Liver (tissue), 9 donors: ENCODE results near the gene P2RY13. TPM values are rescaled to one million over a fixed set of nuclear protein-coding genes. Genes with fewer than 3 reads are reported as not detected.

Experiments used
- DNase-seq: peaks from one replicate; pipeline ENCODE4 v3.0.0-alpha.2; 2017; ENCODE audit warnings: low spot score
- H3K27ac ChIP-seq, 2 donors: one replicate each; pipeline ENCODE4 v1.7.0; 2013; ENCODE audit warnings: inconsistent platforms in 2 of 2, low read length in 2 of 2, control low read depth in 1 of 2, low read depth in 1 of 2, mild to moderate bottlenecking in 1 of 2
- H3K27me3 ChIP-seq, 4 donors: one replicate each; pipeline versions ENCODE4 v1.6.1 to v1.7.0; 2013; ENCODE audit warnings: low read length in 3 of 4, inconsistent platforms in 1 of 4, mild to moderate bottlenecking in 1 of 4, moderate library complexity in 1 of 4; ENCODE audit not compliant: control insufficient read depth in 4 of 4, insufficient read depth in 4 of 4
- H3K36me3 ChIP-seq, 4 donors: one replicate each; pipeline versions ENCODE4 v1.6.1 to v1.7.0; 2013; ENCODE audit warnings: low read length in 3 of 4, mild to moderate bottlenecking in 3 of 4, low read depth in 1 of 4, moderate library complexity in 1 of 4; ENCODE audit not compliant: control insufficient read depth in 4 of 4, insufficient read depth in 3 of 4
- H3K4me1 ChIP-seq, 4 donors: one replicate each; pipeline versions ENCODE4 v1.6.1 to v1.7.0; 2013; ENCODE audit warnings: low read length in 3 of 4, mild to moderate bottlenecking in 3 of 4, moderate library complexity in 1 of 4; ENCODE audit not compliant: control insufficient read depth in 4 of 4, insufficient read depth in 4 of 4
- H3K4me3 ChIP-seq, 3 donors: one replicate each; pipeline versions ENCODE4 v1.6.1 to v1.7.0; 2013; ENCODE audit warnings: low read length in 3 of 3, control low read depth in 1 of 3, low read depth in 1 of 3, mild to moderate bottlenecking in 1 of 3
- H3K9ac ChIP-seq, 2 donors: one replicate each; pipeline ENCODE4 v1.7.0; 2013; ENCODE audit warnings: low read length in 2 of 2, mild to moderate bottlenecking in 2 of 2, moderate library complexity in 2 of 2, control low read depth in 1 of 2, low read depth in 1 of 2
- H3K9me3 ChIP-seq, 4 donors: one replicate each; pipeline versions ENCODE4 v1.6.1 to v1.7.0; 2013; ENCODE audit warnings: low read length in 3 of 4; ENCODE audit not compliant: control insufficient read depth in 4 of 4
- EGR1 ChIP-seq, 2 donors: IDR thresholded peaks; 2 replicates each; pipeline ENCODE4 v1.6.1; 2016 to 2018; ENCODE audit warnings: antibody characterized with exemption in 2 of 2, low read depth in 2 of 2
- FOXA1 ChIP-seq: IDR thresholded peaks from 2 replicates; pipeline ENCODE4 v1.6.1; 2016; ENCODE audit warnings: antibody characterized with exemption
- FOXA2 ChIP-seq: IDR thresholded peaks from 2 replicates; pipeline ENCODE4 v1.6.1; 2016; ENCODE audit warnings: antibody characterized with exemption
- GABPA ChIP-seq, 2 donors: IDR thresholded peaks in 1 of 2; conservative IDR thresholded peaks in 1 of 2; 2 replicates each; pipeline ENCODE4 v1.6.1; 2016; ENCODE audit warnings: antibody characterized with exemption in 2 of 2, mild to moderate bottlenecking in 1 of 2, moderate library complexity in 1 of 2
- HNF4A ChIP-seq, 2 donors: conservative IDR thresholded peaks; 2 replicates each; pipeline ENCODE4 v1.6.1; 2016; ENCODE audit warnings: antibody characterized with exemption in 2 of 2, mild to moderate bottlenecking in 2 of 2
- HNF4G ChIP-seq: IDR thresholded peaks from 2 replicates; pipeline ENCODE4 v1.6.1; 2016; ENCODE audit warnings: antibody characterized with exemption
- JUND ChIP-seq, 2 donors: IDR thresholded peaks; 2 replicates each; pipeline ENCODE4 v1.6.1; 2016; ENCODE audit warnings: antibody characterized with exemption in 2 of 2
- NR2F2 ChIP-seq: IDR thresholded peaks from 2 replicates; pipeline ENCODE4 v1.6.1; 2016; ENCODE audit warnings: antibody characterized with exemption
- RAD21 ChIP-seq, 2 donors: IDR thresholded peaks; 2 replicates each; pipeline ENCODE4 v1.6.1; 2016; ENCODE audit warnings: antibody characterized with exemption in 2 of 2, mild to moderate bottlenecking in 2 of 2
- RXRA ChIP-seq, 2 donors: IDR thresholded peaks; 2 replicates each; pipeline ENCODE4 v1.6.1; 2017 to 2018; ENCODE audit warnings: antibody characterized with exemption in 2 of 2, mild to moderate bottlenecking in 1 of 2
- SP1 ChIP-seq: IDR thresholded peaks from 2 replicates; pipeline ENCODE4 v1.6.1; 2018; ENCODE audit warnings: antibody characterized with exemption, mild to moderate bottlenecking
- TAF1 ChIP-seq: conservative IDR thresholded peaks from 2 replicates; pipeline ENCODE4 v1.6.1; 2016; ENCODE audit warnings: antibody characterized with exemption, mild to moderate bottlenecking
- YY1 ChIP-seq: IDR thresholded peaks from 2 replicates; pipeline ENCODE4 v1.6.1; 2016; ENCODE audit warnings: antibody characterized with exemption, mild to moderate bottlenecking
- WGBS: extraction: QIAGEN DNeasy Blood & Tissue Kit; methylation state at CpG from one replicate; pipeline ENCODE4 v1.1.7; 2013; 5-methylcytosine and 5-hydroxymethylcytosine counted together
- polyA plus RNA-seq, 2 donors: library from polyadenylated mRNA; stranded (reverse) in 1 of 2; unstranded in 1 of 2; fragments of 200-250 nt in 1 of 2; fragments of >200 nt in 1 of 2; fragmentation: Nextera tagmentation in 1 of 2; extraction: Ambion mirVana in 1 of 2; gene quantifications; one replicate each; pipeline versions ENCODE4 v1.2.1 to v1.2.3, GENCODE V29; 2013 to 2015
- total RNA-seq, 2 donors: library from RNA; depleted of rRNA; stranded (reverse); fragments of >200 nt; gene quantifications; one replicate each; pipeline ENCODE4 v1.2.3, GENCODE V29; 2014
- TF ChIP-seq, protein P1 (sequence below): fragments of 150-350 bp; IDR thresholded peaks from 2 replicates; pipeline ENCODE4 v1.5.1; 2017; ENCODE audit warnings: improper control_type of control experiment, low read depth, low read length; ENCODE audit not compliant: missing input control
- TF ChIP-seq, protein P2 (sequence below): IDR thresholded peaks from 2 replicates; pipeline ENCODE4 v1.6.1; 2016; ENCODE audit warnings: antibody characterized with exemption
- TF ChIP-seq, protein P3 (sequence below): IDR thresholded peaks from 2 replicates; pipeline ENCODE4 v1.6.1; 2016; ENCODE audit warnings: antibody characterized with exemption
- TF ChIP-seq, protein P4 (sequence below): IDR thresholded peaks from 2 replicates; pipeline ENCODE4 v1.6.1; 2016; ENCODE audit warnings: antibody characterized with exemption, mild to moderate bottlenecking
- TF ChIP-seq, protein P5 (sequence below): IDR thresholded peaks from 2 replicates; pipeline ENCODE4 v1.6.1; 2016; ENCODE audit warnings: antibody characterized with exemption
- donor health status: healthy.
- donor health status: healthy.
- donor health status: healthy.
- donor health status: healthy.
- donor health status: healthy.

P2RY13 gene
- total and polyA plus RNA-seq, 4 donors = 1.3 to 6.1 (median 3.2) TPM

DNA sequence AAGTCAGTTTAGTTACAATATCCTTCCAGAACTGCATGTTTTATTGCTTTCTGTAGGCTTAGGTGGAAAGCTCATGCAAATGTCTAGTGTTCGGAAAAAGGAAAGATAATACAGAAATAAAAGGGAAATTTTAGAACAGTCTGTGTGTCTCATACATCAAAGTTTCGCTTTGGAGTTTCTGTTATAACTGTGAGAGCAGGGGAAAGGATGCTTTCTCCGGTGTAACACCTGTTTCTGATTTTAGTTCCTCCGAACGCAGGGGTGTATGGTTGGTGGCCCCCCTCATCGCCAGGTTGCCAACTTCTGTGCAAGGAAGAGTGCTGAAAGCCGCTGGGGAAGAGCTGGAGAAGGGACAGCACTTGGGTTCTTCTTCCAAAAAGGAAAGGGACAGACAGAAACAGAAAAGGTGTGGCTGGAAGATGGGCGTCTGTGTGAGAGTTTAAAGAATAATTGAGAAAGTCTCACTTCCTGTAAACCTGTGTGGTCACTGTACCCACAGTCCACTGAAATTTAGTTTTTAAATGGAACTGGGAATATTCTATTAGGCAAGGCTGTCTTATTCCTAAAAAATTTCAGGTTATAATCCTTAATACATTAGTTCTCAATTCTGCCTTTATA is 48.5 kb upstream of the P2RY13 start:
- H3K27me3 ChIP-seq = no peaks in the 10 kb centered on the region

More for the DNA sequence above, 48.5 kb upstream of the P2RY13 start:
- TF ChIP-seq RAD21 (IDR thresholded peaks at IDR 0.05) = no peak
- TF ChIP-seq, protein P1, sequence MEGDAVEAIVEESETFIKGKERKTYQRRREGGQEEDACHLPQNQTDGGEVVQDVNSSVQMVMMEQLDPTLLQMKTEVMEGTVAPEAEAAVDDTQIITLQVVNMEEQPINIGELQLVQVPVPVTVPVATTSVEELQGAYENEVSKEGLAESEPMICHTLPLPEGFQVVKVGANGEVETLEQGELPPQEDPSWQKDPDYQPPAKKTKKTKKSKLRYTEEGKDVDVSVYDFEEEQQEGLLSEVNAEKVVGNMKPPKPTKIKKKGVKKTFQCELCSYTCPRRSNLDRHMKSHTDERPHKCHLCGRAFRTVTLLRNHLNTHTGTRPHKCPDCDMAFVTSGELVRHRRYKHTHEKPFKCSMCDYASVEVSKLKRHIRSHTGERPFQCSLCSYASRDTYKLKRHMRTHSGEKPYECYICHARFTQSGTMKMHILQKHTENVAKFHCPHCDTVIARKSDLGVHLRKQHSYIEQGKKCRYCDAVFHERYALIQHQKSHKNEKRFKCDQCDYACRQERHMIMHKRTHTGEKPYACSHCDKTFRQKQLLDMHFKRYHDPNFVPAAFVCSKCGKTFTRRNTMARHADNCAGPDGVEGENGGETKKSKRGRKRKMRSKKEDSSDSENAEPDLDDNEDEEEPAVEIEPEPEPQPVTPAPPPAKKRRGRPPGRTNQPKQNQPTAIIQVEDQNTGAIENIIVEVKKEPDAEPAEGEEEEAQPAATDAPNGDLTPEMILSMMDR = no peak
- TF ChIP-seq, protein P2, sequence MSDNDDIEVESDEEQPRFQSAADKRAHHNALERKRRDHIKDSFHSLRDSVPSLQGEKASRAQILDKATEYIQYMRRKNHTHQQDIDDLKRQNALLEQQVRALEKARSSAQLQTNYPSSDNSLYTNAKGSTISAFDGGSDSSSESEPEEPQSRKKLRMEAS = no peak
- TF ChIP-seq GABPA (IDR thresholded peaks at IDR 0.05 in 1 of 2, conservative IDR thresholded peaks at IDR 0.05 in 1 of 2) = no peak
- TF ChIP-seq, protein P3, sequence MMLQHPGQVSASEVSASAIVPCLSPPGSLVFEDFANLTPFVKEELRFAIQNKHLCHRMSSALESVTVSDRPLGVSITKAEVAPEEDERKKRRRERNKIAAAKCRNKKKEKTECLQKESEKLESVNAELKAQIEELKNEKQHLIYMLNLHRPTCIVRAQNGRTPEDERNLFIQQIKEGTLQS = no peak
- TF ChIP-seq HNF4G = no peak
- TF ChIP-seq FOXA1 = no peak
- no peak for TF ChIP-seq YY1
- no peak for TF ChIP-seq FOXA2
- no peak for TF ChIP-seq HNF4A (conservative IDR thresholded peaks at IDR 0.05)
- TF ChIP-seq SP1 = no peak
- TF ChIP-seq NR2F2 = no peak
- TF ChIP-seq, protein P4, sequence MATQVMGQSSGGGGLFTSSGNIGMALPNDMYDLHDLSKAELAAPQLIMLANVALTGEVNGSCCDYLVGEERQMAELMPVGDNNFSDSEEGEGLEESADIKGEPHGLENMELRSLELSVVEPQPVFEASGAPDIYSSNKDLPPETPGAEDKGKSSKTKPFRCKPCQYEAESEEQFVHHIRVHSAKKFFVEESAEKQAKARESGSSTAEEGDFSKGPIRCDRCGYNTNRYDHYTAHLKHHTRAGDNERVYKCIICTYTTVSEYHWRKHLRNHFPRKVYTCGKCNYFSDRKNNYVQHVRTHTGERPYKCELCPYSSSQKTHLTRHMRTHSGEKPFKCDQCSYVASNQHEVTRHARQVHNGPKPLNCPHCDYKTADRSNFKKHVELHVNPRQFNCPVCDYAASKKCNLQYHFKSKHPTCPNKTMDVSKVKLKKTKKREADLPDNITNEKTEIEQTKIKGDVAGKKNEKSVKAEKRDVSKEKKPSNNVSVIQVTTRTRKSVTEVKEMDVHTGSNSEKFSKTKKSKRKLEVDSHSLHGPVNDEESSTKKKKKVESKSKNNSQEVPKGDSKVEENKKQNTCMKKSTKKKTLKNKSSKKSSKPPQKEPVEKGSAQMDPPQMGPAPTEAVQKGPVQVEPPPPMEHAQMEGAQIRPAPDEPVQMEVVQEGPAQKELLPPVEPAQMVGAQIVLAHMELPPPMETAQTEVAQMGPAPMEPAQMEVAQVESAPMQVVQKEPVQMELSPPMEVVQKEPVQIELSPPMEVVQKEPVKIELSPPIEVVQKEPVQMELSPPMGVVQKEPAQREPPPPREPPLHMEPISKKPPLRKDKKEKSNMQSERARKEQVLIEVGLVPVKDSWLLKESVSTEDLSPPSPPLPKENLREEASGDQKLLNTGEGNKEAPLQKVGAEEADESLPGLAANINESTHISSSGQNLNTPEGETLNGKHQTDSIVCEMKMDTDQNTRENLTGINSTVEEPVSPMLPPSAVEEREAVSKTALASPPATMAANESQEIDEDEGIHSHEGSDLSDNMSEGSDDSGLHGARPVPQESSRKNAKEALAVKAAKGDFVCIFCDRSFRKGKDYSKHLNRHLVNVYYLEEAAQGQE = no peak
- no peak for TF ChIP-seq TAF1
- no peak for TF ChIP-seq RXRA (IDR thresholded peaks at IDR 0.05)
- TF ChIP-seq, protein P5, sequence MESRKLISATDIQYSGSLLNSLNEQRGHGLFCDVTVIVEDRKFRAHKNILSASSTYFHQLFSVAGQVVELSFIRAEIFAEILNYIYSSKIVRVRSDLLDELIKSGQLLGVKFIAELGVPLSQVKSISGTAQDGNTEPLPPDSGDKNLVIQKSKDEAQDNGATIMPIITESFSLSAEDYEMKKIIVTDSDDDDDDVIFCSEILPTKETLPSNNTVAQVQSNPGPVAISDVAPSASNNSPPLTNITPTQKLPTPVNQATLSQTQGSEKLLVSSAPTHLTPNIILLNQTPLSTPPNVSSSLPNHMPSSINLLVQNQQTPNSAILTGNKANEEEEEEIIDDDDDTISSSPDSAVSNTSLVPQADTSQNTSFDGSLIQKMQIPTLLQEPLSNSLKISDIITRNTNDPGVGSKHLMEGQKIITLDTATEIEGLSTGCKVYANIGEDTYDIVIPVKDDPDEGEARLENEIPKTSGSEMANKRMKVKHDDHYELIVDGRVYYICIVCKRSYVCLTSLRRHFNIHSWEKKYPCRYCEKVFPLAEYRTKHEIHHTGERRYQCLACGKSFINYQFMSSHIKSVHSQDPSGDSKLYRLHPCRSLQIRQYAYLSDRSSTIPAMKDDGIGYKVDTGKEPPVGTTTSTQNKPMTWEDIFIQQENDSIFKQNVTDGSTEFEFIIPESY = no peak
- TF ChIP-seq EGR1 (IDR thresholded peaks at IDR 0.05; ENCODE audit: low read depth in 2 of 2) = no peak
- no peak for TF ChIP-seq JUND (IDR thresholded peaks at IDR 0.05)
- Histone ChIP-seq H3K9me3 (no peaks in the 10 kb centered on the region), H3K27ac (no peak overlapping the region), H3K4me3 (no peak overlapping the region), H3K36me3 (no peaks in the 10 kb centered on the region), H3K9ac (no peak overlapping the region), H3K4me1 (no peaks in the 10 kb centered on the region)
- WGBS = 89% methylated on average over 8 of the region's 8 CpGs
- DNase-seq = no peak
